ENCODE results near the gene R3HDM2. TPM values are rescaled to one million over a fixed set of nuclear protein-coding genes. Genes with fewer than 3 reads are reported as not detected.
A peak's percentile ranks its signal among the peaks of the same experiment; 100 is the strongest.

R3HDM2 gene
- polyA plus RNA-seq, 1 donor from 2014 or later: 11.1 TPM

DNA sequence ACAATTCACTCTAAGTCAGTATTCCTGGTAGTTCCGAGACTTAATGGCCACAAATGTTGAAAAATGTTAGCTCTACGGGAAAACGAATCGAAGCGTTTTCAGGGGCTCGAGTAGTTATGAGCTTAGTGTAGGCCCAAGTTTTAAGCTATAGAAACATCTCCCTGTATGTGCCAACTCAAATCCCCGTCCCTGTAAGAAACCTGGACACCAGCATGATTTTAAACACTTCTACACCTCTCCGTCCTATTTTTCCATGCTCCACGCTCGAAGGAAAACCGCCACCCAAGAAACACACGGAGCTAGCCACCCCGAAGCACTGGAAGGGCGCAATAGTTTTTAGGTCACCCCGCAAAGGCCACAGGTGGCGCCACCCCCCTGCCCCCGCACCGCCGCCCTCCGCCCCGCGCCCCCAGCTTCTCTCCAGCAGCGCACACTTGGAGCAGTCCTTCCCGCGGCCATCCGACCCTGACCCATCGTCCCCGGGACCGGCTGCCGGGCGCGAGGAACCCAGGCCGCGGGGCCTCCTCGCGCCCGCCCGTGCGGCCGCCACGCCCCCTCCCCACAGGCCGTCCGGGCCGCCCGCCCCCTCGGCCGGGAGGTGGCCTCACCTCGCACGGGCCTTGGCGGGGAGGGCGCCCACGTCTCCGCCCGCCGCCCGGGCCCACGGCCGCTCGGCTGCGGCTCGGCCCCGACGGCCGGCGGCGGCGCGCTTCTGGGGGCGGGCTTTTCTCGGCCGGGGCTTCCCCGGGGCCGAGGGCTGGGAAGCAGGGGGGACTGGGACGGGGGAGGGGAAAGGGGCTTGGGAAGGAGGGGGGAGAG is 522 bp downstream of the R3HDM2 start:
- Histone ChIP-seq H3K4me3 (ENCODE audit: low read length) (peak overlapping the region; percentile 68), H3K9me3 (ENCODE audit: low read length) (no peaks in the 10 kb centered on the region), H3K36me3 (ENCODE audit: insufficient read depth, low read length) (no peaks in the 10 kb centered on the region), H3K27ac (ENCODE audit: low read length) (peak overlapping the region; percentile 72), H3K27me3 (ENCODE audit: insufficient read depth, low read depth, low read length) (no peaks in the 10 kb centered on the region), H2AFZ (ENCODE audit: low read depth, low read length) (peak overlapping the region; percentile 56), H4K20me1 (ENCODE audit: insufficient read depth) (no peaks in the 10 kb centered on the region), H3K9me2 (ENCODE audit: insufficient read depth, low read length) (no peaks in the 10 kb centered on the region), H3K9ac (ENCODE audit: low read length) (peak overlapping the region; percentile 77), H3F3A (ENCODE audit: insufficient read depth, low read length, poor library complexity, severe bottlenecking) (no peaks in the 10 kb centered on the region), H3K79me2 (replicated peaks; ENCODE audit: insufficient read depth, low read length) (peaks cover 18% of the 10 kb centered on the region), H3K4me2 (ENCODE audit: low read length) (peak overlapping the region; percentile 79)
- TF ChIP-seq REST (IDR thresholded peaks at IDR 0.05; ENCODE audit: borderline replicate concordance) (no peak), MXI1 (conservative IDR thresholded peaks at IDR 0.05; ENCODE audit: poor library complexity, severe bottlenecking) (no peak), TAF1 (IDR thresholded peaks at IDR 0.05; ENCODE audit: low read depth) (no peak), CTCF (IDR thresholded peaks at IDR 0.05; ENCODE audit: poor library complexity, severe bottlenecking) (no peak), EZH2 (IDR thresholded peaks at IDR 0.05; ENCODE audit: borderline replicate concordance, insufficient read depth, low read length, poor library complexity, severe bottlenecking) (no peak), RAD21 (conservative IDR thresholded peaks at IDR 0.05) (no peak), POLR2AphosphoS5 (IDR thresholded peaks at IDR 0.05) (no peak), EP300 (conservative IDR thresholded peaks at IDR 0.05; ENCODE audit: poor library complexity, severe bottlenecking) (no peak), SMC3 (conservative IDR thresholded peaks at IDR 0.05; ENCODE audit: poor library complexity) (no peak)

- peak overlapping the region; percentile 77 for H3K9ac ChIP-seq (ENCODE audit: low read length)
- no peaks in the 10 kb centered on the region for H3K27me3 ChIP-seq (ENCODE audit: insufficient read depth, low read depth, low read length)
- TF ChIP-seq TAF1 (IDR thresholded peaks at IDR 0.05; ENCODE audit: low read depth) (no peak), MXI1 (conservative IDR thresholded peaks at IDR 0.05; ENCODE audit: poor library complexity, severe bottlenecking) (peak; percentile 44)
- H3K4me3 ChIP-seq (ENCODE audit: low read length): peak overlapping the region; percentile 68
- H3F3A ChIP-seq (ENCODE audit: insufficient read depth, low read length, poor library complexity, severe bottlenecking): no peaks in the 10 kb centered on the region
- peak overlapping the region; percentile 79 for H3K4me2 ChIP-seq (ENCODE audit: low read length)
- no peaks in the 10 kb centered on the region for H3K9me2 ChIP-seq (ENCODE audit: insufficient read depth, low read length)
- H2AFZ ChIP-seq (ENCODE audit: low read depth, low read length): no peak overlapping the region
- H3K27ac ChIP-seq (ENCODE audit: low read length): peak overlapping the region; percentile 61
- H3K9me3 ChIP-seq (ENCODE audit: low read length): no peaks in the 10 kb centered on the region
- H3K79me2 ChIP-seq (replicated peaks; ENCODE audit: insufficient read depth, low read length): peaks cover 20% of the 10 kb centered on the region
- H3K36me3 ChIP-seq (ENCODE audit: insufficient read depth, low read length): no peaks in the 10 kb centered on the region
- H4K20me1 ChIP-seq (ENCODE audit: insufficient read depth): no peaks in the 10 kb centered on the region
Measured at GRCh38 chr12:57429473-57430111, 1.3 kb downstream of the R3HDM2 start.

Measured in neural cell (in vitro differentiated cells).